Measurements from ENCODE around the gene DYSF.

DNA sequence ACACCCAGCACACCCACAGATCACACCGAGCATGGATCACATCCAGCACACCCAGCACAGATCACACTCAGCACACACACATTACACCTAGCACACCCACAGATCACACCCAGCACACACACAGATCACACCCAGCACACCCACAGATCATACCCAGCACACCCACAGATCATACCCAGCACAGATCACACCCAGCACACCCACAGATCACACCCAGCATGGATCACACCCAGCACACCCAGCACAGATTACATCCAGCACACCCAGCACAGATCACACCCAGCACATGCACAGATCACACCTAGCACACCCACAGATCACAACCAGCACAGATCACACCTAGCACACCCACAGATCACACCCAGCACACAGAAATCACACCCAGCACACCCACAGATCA lies 118.6 kb downstream of the DYSF start:
- no peak for TF ChIP-seq LEF1 (IDR thresholded peaks at IDR 0.05; ENCODE audit: borderline replicate concordance)
- no peak for TF ChIP-seq FOXK2 (IDR thresholded peaks at IDR 0.05)
- no peak for TF ChIP-seq ARNT (IDR thresholded peaks at IDR 0.05)
- TF ChIP-seq L3MBTL2 (conservative IDR thresholded peaks at IDR 0.05) = no peak
- no peak for TF ChIP-seq HDGF (IDR thresholded peaks at IDR 0.05; ENCODE audit: borderline replicate concordance)
- no peak for TF ChIP-seq ELF4 (IDR thresholded peaks at IDR 0.05)
- no peak for TF ChIP-seq ZNF384 (IDR thresholded peaks at IDR 0.05)
- TF ChIP-seq SP1 (IDR thresholded peaks at IDR 0.05) = no peak
- TF ChIP-seq SUZ12 (IDR thresholded peaks at IDR 0.05) = no peak
- no peak for TF ChIP-seq FOXM1 (IDR thresholded peaks at IDR 0.05; ENCODE audit: borderline replicate concordance)
- no peak for TF ChIP-seq BHLHE40 (IDR thresholded peaks at IDR 0.05; ENCODE audit: borderline replicate concordance)
- no peak for TF ChIP-seq FOXA1 (IDR thresholded peaks at IDR 0.05)
